HG02870 (cell line): ENCODE data around the gene RCVRN.

Experiments used
- ATAC-seq: cut with Tn5 transposase; IDR thresholded peaks from one replicate; pipeline ENCODE4 v1.9.1; 2021; ENCODE audit warnings: mild to moderate bottlenecking, moderate library complexity; ENCODE audit not compliant: unreplicated experiment

RCVRN gene

DNA sequence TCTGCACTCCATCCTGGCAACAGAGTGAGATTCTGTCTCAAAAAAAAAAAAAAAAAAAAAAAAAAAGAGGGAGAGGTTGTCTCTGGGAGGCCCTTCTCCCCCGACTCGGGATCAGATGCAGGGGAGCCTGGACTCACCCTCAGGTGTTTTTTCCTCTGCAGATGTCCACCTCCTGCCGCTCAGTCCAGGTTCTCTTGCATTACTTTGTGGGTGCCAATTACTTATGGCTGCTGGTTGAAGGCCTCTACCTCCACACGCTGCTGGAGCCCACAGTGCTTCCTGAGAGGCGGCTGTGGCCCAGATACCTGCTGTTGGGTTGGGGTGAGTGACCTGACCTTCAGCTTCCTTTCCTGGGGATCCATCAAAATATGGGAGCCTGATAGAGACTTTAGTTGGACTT, 45.3 kb downstream of the RCVRN start:
- no peak for ATAC-seq

- ATAC-seq: no peak
These were observed 50.0 kb downstream of the RCVRN start for GRCh38 chr17:9855036-9855435.

DNA sequence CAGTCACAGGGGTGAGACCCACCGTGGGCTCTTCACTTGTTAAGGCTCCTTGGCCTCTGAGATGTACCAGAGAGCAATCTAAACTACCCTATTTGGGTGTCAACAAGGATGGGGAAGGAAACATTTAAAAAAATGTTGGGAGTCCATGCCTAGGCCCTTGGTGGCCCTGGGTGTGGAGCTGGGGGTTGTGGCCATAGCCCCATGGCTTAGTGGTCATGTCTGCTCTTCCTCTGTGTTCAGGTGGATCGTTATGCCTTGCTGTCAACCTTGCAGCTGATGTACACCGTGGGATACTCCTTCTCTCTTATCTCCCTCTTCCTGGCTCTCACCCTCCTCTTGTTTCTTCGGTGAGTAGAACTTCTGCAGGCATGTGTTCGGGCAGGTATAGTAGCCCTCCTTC, 50.8 kb downstream of the RCVRN start:
- ATAC-seq: no peak

GRCh38 chr17:9850151-9850550, 54.9 kb downstream of the RCVRN start:
- ATAC-seq: no peak
